Measurements from ENCODE around the gene PSMD5.

PSMD5 gene

GRCh38 chr9:120874226-120875194 lies 31.8 kb upstream of the PSMD5 start:
- no peak for DNase-seq

DNA sequence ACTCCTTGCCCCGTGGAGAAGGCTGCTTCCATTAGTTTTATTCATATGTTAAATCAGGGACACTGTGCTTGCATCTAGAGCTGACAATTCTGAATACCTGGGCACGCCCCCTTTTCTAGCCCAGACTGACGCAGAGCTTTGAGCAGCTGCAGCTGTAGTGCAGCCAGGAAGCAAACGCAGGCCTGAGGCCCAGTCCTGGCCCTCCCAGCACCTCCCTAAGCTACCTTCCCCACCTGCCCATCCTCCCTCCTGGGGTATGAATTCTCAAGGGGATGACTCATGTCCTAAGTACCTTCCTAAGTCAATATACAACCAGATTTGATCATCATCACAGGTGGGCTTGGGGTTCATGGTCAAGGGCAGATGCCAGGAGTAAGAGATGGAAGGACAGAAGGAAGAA lies 30.8 kb upstream of the PSMD5 start:
- no peak for DNase-seq

DNA sequence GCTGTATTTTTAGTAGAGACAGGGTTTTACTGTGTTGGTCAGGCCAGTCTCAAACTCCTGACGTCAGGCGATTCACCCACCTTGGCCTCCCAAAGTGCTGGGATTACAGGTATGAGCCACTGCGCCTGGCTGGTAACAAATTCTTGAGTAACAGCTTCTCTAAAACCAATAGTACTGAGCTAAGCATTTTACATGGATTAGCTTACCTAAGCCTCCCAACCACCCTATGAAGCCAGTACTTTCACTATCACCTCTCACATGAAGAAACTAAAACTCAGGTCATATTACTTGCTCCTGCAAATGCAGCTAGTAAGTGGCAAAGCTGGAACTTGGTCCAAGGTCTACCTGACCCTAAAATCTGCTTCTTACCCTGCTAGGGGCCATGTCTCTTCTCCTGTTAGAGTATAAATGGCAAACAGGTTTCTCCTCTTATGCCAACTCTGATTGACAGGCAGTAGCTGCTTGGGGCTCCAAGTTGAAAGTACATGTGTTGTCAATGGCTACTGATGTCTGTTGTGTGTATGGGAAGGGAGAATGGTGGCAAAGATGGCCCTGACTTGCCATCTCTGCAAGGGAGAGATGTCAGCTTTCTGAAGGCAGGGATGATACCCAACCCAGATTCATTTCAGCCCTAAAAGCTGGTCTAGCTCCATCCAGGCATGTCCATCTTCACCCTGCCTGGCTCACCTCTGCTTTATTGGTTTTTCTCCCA lies 30.2 kb upstream of the PSMD5 start:
- no peak for DNase-seq

DNA sequence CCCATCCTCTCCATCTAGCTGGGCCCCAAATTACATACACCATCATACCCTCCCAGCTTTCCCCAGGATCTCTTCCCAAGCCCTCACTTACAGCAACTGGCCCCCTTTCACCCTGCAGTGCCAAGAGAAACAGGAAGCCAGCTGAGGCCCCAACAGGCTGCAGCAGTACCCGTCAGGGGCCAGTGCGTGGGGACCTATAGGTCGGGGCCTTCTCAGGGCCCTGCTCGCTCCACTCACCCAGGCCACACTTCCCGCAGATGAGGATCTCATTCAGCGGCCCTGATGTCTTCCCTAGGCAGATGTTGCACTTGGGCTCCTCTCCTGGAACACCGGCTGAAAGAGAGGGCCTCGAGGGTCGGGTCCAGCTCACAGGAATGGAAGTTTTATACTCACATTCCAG lies 27.5 kb upstream of the PSMD5 start:
- DNase-seq = no peak

DNA sequence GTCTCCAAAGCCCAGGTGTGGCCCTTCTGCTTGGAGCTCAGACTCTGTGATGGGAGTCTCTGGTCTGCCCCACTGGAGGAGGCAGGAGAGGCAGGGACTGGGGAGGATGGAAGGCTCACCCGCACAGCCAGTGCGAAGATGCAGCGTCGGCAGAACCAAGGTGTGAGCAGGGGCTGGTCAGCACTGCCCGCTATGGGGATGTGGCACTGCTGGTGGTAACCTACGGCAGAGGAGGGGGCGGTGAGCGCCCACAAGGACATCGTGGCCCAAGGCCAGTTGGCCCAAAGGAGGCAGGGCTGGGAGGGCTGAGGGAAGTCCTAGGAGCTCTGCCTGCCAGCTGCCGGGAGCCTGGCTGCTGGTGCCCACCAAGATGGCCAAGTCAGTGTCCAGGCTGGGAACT lies 27.0 kb upstream of the PSMD5 start:
- no peak for DNase-seq

DNA sequence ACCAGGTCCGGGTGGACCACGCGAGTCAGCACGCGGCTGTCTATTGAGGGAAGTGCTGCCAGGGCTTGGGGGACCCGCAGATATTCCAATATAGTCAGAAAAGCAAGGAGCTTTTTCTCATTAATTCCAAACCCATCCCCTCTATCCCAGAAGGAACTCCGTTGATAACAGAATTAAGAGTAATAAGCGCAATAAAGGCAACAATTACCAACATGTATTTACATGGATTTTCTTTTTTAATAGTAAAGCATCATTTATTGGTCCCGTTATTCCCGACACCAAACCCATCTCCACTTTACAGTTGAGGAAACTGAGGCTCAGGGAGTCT lies 26.6 kb upstream of the PSMD5 start:
- no peak for DNase-seq

GRCh38 chr9:120868676-120869359 lies 26.1 kb upstream of the PSMD5 start:
- peak; percentile 92 for DNase-seq

- no peak for DNase-seq
Observed at GRCh38 chr9:120868339-120868675, 25.6 kb upstream of the PSMD5 start.

- no peak for DNase-seq
Observed at GRCh38 chr9:120867676-120868338, 25.1 kb upstream of the PSMD5 start.

DNA sequence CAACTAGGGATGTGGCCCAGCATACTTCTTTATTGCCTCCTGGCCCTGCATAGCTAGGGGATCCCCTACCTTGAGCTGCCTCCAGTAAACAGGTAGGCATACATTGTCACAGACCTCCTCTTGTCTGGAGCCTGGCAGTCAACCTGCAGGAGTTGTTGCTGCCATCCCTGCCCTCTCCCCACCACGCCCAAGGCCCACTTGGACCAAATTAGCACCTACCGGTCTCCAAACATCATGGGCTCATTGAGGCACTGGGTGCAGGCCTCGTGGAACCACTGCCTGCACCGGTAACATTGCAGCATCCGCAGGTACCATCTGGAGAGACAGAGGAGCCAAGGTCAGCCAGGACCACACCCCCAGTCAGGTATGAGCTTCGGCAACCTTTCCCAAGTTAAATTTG lies 23.9 kb upstream of the PSMD5 start:
- DNase-seq = no peak

GRCh38 chr9:120865809-120866208 lies 23.1 kb upstream of the PSMD5 start:
- no peak for DNase-seq

GRCh38 chr9:120865176-120865575 lies 22.5 kb upstream of the PSMD5 start:
- no peak for DNase-seq

DNA sequence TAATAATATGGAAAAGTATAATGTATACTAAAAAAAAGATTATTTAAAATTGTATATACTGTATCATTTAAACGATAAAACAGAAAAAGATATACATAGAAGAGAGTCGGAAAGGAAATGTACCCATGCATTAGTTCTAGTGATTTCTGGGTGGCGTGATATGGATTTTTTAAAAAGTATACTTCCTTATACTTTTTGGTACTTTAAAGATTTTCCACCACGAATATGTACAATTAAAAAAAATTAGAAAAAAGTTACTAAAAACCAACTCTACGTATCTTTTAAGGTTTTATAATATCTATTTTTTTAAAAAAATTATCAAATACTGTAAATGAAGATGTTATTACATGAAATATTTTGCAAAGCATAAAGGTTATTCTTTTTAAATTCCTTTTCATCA lies 22.0 kb upstream of the PSMD5 start:
- no peak for DNase-seq

DNA sequence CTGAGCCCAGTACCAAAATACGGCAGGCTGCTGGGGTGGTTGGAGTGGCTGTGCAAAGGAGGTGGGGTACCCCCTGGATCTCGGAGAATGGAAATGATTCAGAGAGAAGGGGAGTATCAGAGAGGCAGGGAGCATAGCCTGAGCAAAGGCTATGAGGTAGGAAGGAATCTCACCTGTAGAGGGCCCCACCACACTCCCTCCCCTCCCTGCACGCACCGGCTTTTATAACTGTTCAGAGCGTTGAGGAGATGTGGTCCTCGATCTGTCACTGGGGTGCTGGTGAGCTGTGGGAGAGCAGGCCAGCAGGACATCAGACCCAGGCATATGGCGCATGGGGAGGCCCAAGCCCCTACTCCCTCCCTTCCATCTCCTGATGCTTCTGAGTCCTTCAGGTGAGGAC lies 21.1 kb upstream of the PSMD5 start:
- no peak for DNase-seq

DNA sequence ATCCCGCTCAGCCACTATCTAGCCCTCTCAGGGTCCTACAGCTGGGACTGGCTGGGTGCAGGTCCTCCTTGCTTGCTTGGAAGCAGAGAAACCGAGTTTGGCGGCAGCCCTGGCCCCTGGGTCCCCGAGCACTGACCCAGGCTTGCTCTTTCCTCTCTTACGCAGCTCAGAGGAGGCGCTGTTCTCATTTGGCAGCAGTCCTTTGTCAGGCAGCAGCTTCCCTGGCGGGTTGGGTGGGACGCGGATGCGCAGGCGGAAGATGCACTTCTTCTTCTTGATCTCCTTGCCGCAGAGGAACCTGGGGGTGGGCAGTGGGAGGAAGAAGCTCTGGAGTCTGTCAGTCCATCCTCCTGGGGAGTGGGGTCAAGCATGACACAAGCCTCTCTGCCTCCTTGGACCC lies 19.7 kb upstream of the PSMD5 start:
- DNase-seq = no peak

DNA sequence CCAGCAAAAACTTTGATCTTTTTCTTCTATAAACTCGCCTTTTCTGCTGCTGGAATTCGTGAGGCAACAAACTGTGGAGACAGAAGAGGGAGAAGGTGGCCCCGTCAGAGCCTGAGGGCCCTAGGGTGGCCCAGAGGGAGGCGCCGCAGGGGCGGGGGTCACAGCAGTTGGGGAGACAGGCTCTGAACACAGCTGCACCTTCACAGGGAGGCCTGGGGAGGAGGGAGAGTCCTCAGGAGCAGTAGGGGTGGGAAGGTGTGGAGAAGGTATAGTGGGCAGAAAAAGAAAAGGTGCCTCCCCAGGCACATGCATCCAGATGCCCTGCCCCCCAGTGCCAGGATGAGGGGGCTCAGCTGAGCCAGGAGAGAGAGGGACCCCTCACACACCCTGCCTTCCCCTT lies 19.2 kb upstream of the PSMD5 start:
- DNase-seq = no peak

- DNase-seq = no peak
Observed at GRCh38 chr9:120860083-120860482, 17.4 kb upstream of the PSMD5 start.

GRCh38 chr9:120859361-120859760 lies 16.6 kb upstream of the PSMD5 start:
- no peak for DNase-seq

GRCh38 chr9:120857902-120858301 lies 15.2 kb upstream of the PSMD5 start:
- no peak for DNase-seq

DNA sequence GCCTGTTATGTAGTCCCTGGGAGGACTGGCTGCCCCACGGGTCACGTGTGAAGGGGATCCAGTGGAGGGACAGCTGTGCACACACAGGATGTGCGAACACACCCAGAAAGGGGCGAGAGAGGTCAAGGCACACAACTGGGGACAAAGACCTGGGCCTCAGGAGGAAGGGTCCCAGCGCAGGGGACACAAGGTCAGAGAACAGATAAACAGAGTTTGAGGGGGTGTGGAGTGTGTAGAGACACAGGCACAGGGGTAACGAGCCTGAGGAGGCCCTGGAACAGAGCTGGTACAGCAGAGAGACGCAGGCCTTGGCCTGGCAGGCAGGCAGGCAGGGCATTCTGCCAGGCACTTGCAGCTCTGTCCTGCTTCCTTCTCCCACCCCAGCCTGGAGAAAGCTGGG lies 14.8 kb upstream of the PSMD5 start:
- DNase-seq = no peak

DNA sequence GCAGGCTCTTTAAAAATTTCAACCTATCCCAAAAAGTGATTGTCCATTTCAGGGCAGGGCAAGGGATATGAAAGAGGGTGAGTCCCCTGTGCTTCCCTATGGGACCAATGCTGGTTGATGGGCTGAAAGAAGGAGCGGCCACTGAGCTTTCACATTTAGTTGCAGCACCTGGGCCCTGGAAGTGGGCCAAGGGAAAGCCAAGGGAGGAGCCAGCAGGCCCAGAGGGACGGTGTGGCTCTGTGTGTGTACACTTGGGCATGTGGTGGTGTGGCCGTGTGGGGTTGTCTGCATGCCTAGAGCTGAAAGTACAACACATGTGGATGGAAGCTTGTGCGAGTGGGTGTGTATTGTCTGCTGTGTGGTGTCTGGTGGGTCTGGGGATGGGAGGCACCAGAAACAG lies 14.0 kb upstream of the PSMD5 start:
- DNase-seq = no peak

GRCh38 chr9:120855827-120856670 lies 13.3 kb upstream of the PSMD5 start:
- no peak for DNase-seq

Data from fibroblast of skin of abdomen (primary cell).